ENCODE measurements around the gene ADGRB3. TPM values are rescaled to one million over a fixed set of nuclear protein-coding genes. Genes with fewer than 3 reads are reported as not detected.
A peak's percentile ranks its signal among the peaks of the same experiment; 100 is the strongest.
"Not testable (repeated sequence)": the region's sequence is repeated elsewhere in the genome, so short reads cannot be mapped to it uniquely, and the experiment has no call there.

ADGRB3 gene
- total RNA-seq, 1 donor from 2014 or later, result 14.9 TPM

DNA sequence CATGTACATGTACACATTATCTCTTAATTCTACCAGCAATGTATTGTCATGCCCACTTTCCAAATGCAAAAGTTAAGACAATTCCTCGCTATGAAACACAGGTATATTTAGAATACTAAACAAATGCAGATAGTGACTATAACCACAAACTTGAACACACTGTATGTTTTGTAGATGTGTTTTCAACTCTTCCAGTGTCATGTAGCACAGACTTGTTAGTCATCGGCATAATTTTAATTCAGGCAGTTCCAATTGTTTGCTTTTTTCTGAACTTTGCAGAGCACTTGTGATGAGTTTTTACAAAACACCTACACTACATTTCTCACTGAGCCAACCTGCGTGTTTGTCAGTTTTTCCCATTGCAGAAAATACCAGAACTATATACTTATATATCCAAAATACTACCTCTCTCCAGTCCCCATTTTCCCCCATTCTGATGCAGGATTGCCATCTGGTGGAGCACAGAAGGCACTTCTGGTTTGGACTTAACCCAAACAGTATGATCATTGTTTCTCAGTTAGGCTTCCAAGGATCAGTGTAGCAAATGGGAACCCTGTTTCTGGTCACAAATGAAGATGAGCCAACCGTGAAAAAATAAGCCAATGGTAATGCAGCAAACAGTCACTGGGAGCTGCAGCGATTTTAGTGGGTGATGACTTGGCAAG lies 143.4 kb downstream of the ADGRB3 start:
- H3K4me1 Mint-ChIP-seq, result peaks cover 35% of the 10 kb centered on the region
- H3K27ac Mint-ChIP-seq, result no peak overlapping the region
- H3K36me3 Mint-ChIP-seq, result no peaks in the 10 kb centered on the region
- peaks cover 3% of the 10 kb centered on the region for H3K9me3 Mint-ChIP-seq
- DNase-seq (ENCODE audit: low spot score in 2 of 2, unreplicated experiment in 2 of 2), result peak in 1 of 2 experiments; percentile 38
- H3K4me3 Mint-ChIP-seq, result no peak overlapping the region
- TF ChIP-seq, protein P1, sequence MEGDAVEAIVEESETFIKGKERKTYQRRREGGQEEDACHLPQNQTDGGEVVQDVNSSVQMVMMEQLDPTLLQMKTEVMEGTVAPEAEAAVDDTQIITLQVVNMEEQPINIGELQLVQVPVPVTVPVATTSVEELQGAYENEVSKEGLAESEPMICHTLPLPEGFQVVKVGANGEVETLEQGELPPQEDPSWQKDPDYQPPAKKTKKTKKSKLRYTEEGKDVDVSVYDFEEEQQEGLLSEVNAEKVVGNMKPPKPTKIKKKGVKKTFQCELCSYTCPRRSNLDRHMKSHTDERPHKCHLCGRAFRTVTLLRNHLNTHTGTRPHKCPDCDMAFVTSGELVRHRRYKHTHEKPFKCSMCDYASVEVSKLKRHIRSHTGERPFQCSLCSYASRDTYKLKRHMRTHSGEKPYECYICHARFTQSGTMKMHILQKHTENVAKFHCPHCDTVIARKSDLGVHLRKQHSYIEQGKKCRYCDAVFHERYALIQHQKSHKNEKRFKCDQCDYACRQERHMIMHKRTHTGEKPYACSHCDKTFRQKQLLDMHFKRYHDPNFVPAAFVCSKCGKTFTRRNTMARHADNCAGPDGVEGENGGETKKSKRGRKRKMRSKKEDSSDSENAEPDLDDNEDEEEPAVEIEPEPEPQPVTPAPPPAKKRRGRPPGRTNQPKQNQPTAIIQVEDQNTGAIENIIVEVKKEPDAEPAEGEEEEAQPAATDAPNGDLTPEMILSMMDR (IDR thresholded peaks at IDR 0.05; ENCODE audit: unreplicated experiment), result peak; percentile 46
- peaks cover 7% of the 10 kb centered on the region for H3K27me3 Mint-ChIP-seq (ENCODE audit: low read depth)

DNA sequence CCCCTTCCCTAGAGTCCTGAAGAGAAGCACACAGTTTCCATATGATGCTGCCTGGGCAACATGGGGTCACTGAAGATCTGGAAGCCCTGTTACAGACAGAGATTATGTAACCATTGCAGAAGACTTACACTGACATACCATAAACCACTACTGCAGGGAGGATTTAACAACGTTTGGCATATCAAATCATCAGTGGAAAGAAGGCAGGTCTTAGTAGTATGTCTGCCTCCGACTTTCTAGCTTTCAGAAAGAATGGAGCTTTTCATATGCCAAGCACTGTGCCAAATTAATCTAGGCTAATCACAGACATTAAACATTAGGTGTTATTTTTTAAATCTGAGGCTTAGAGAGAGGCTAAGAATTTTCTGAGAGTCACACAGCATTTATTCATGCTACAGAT lies 144.3 kb downstream of the ADGRB3 start:
- TF ChIP-seq, protein P1 (IDR thresholded peaks at IDR 0.05; ENCODE audit: unreplicated experiment), result no peak
- H3K27ac Mint-ChIP-seq, result no peak overlapping the region
- no peak for DNase-seq (ENCODE audit: low spot score in 2 of 2, unreplicated experiment in 2 of 2)
- peaks cover 32% of the 10 kb centered on the region for H3K4me1 Mint-ChIP-seq
- H3K36me3 Mint-ChIP-seq, result no peaks in the 10 kb centered on the region
- peaks cover 6% of the 10 kb centered on the region for H3K9me3 Mint-ChIP-seq
- peaks cover 7% of the 10 kb centered on the region for H3K27me3 Mint-ChIP-seq (ENCODE audit: low read depth)
- no peak overlapping the region for H3K4me3 Mint-ChIP-seq

DNA sequence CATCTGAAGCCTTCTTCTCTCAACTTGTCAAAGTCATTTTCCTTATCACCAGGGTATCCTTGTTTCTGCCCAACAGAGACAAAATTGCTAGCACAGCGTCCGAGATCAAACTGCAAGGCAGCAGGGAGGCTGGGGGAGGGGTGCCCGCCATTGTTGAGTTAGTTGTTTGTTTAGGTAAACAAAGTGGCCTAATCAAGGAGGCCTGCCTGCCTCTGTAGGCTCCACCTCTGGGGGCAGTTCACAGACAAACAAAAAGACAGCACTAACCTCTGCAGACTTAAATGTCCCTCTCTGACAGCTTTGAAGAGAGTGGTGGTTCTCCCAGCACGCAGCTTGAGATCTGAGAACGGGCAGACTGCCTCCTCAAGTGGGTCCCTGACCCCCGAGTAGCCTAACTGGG lies 155.0 kb downstream of the ADGRB3 start:
- H3K4me3 Mint-ChIP-seq; DNase-seq (ENCODE audit: low spot score in 2 of 2, unreplicated experiment in 2 of 2); H3K27ac Mint-ChIP-seq; H3K36me3 Mint-ChIP-seq; H3K27me3 Mint-ChIP-seq (ENCODE audit: low read depth); H3K9me3 Mint-ChIP-seq; H3K4me1 Mint-ChIP-seq: not testable (repeated sequence)

DNA sequence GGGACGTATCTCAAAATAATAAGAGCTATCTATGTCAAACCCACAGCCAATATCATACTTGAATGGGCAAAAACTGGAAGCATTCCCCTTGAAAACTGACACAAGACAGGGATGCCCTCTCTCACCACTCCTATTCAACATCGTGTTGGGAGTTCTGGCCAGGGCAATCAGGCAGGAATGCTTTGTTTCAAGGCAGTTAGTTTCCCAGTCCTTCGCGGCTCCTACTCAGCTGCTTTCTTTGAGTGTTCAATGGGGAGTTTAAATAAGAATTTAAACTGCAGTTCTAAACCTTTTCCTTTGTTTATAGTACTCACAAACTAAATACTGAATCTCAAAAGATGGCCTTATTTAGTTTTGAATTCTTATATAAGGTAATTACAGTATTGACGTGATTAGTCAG lies 179.9 kb downstream of the ADGRB3 start:
- not testable (repeated sequence) for H3K36me3 Mint-ChIP-seq; DNase-seq (ENCODE audit: low spot score in 2 of 2, unreplicated experiment in 2 of 2); H3K4me3 Mint-ChIP-seq; H3K4me1 Mint-ChIP-seq; H3K27ac Mint-ChIP-seq; H3K27me3 Mint-ChIP-seq (ENCODE audit: low read depth); H3K9me3 Mint-ChIP-seq

DNA sequence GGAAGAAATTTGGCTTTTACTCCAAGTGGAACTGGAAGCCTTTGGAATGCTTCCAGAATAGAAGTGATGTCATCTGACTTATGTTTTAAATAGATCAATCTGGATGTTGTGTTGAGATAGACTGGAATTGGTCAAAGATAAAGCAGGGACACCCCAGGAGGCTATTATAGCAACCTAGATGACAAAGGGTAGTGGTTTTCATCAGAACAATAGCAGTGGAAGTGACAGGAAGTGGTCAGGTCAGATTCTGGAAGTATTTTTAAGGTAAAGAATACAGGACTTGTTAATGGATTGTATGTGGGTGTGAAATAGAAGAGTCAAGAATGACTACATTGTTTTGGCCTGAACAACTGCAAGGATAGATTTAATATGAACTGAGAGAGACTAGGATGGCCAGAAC lies 191.4 kb downstream of the ADGRB3 start:
- H3K36me3 Mint-ChIP-seq, result no peaks in the 10 kb centered on the region
- no peaks in the 10 kb centered on the region for H3K4me1 Mint-ChIP-seq
- H3K27me3 Mint-ChIP-seq (ENCODE audit: low read depth), result peaks cover 2% of the 10 kb centered on the region
- no peak overlapping the region for H3K4me3 Mint-ChIP-seq
- TF ChIP-seq, protein P1 (IDR thresholded peaks at IDR 0.05; ENCODE audit: unreplicated experiment), result no peak
- no peak for DNase-seq (ENCODE audit: low spot score in 2 of 2, unreplicated experiment in 2 of 2)
- H3K9me3 Mint-ChIP-seq, result no peaks in the 10 kb centered on the region
- no peak overlapping the region for H3K27ac Mint-ChIP-seq

DNA sequence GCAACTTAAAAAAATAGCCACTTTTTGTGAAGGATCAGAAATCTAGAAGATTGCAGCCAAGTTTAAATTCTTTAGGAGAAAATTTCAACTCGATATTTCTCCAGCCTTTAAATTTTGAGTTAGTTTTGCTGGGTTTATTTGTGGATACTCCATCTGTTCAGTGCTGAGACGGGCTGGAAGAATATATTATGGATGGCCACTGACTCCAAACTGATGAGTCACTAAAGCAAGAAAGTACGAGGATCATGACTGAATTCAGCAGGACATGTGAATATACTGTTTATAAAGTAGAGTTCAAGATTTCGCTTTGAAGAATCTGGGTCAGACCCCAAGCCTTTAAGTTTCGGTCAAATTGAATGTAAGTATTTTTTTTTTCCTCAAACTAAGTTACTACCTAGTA lies 199.5 kb downstream of the ADGRB3 start:
- Mint-ChIP-seq H3K9me3 (no peaks in the 10 kb centered on the region), H3K36me3 (no peaks in the 10 kb centered on the region), H3K27me3 (ENCODE audit: low read depth) (peaks cover 2% of the 10 kb centered on the region), H3K4me3 (no peak overlapping the region), H3K27ac (no peak overlapping the region), H3K4me1 (peaks cover 3% of the 10 kb centered on the region)
- TF ChIP-seq, protein P1 (IDR thresholded peaks at IDR 0.05; ENCODE audit: unreplicated experiment), result no peak
- no peak for DNase-seq (ENCODE audit: low spot score in 2 of 2, unreplicated experiment in 2 of 2)

DNA sequence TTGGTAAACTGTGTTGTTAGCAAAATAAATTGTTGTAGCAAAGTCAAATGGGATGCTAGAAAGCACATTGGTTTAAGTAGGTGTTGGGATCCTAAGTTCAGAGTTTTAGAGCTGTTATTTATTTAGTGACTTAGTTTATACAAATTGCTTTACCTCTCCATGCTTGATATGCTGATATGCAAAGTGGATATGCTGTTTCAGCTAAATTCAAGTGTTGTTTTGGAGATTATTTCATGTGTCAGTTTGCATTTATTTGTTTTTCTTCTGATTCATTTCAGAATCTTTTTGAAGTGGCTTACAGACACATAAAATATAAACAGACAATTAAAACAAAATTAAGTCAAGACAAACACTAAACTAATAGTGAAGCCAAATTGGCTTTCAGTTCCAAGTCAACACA lies 203.5 kb downstream of the ADGRB3 start:
- Mint-ChIP-seq H3K27me3 (ENCODE audit: low read depth) (no peaks in the 10 kb centered on the region), H3K4me3 (no peak overlapping the region), H3K4me1 (peaks cover 3% of the 10 kb centered on the region), H3K9me3 (peaks cover 21% of the 10 kb centered on the region), H3K27ac (no peak overlapping the region), H3K36me3 (peaks cover under 1% of the 10 kb centered on the region)
- DNase-seq (ENCODE audit: low spot score in 2 of 2, unreplicated experiment in 2 of 2), result no peak
- TF ChIP-seq, protein P1 (IDR thresholded peaks at IDR 0.05; ENCODE audit: unreplicated experiment), result no peak

Measured in mesothelial cell of epicardium (in vitro differentiated cells).